Mononuclear cell (primary cell): ENCODE measurements around the gene SLC31A1. TPM values are rescaled to one million over a fixed set of nuclear protein-coding genes. Genes with fewer than 3 reads are reported as not detected.
"Not testable (repeated sequence)": the region's sequence is repeated elsewhere in the genome, so short reads cannot be mapped to it uniquely, and the experiment has no call there.

Experiments used
- H3K27me3 ChIP-seq: 2 replicates; pipeline ENCODE4 v1.6.0; 2011; ENCODE audit warnings: low read length, control low read depth; ENCODE audit not compliant: insufficient read depth
- H3K4me1 ChIP-seq: 2 replicates; pipeline ENCODE4 v1.5.1; 2011; ENCODE audit warnings: mild to moderate bottlenecking, low read length, control low read depth; ENCODE audit not compliant: insufficient read depth
- H3K4me3 ChIP-seq: 2 replicates; pipeline ENCODE4 v1.5.1; 2011; ENCODE audit warnings: mild to moderate bottlenecking, low read length, moderate library complexity
- H3K9me3 ChIP-seq: 2 replicates; pipeline ENCODE4 v1.5.1; 2011; ENCODE audit warnings: low read depth, mild to moderate bottlenecking, control low read depth, low read length
- total RNA-seq: library from RNA; depleted of rRNA; stranded (reverse); fragments of >200 nt; gene quantifications from one replicate; pipeline ENCODE4 v1.2.3, GENCODE V29; 2012

SLC31A1 gene
- total RNA-seq, 1 donor: 8.0 TPM

GRCh38 chr9:113205861-113206260, 15.5 kb upstream of the SLC31A1 start:
- H3K9me3 ChIP-seq: no peaks in the 10 kb centered on the region
- H3K4me1 ChIP-seq: peaks cover 10% of the 10 kb centered on the region
- H3K4me3 ChIP-seq: no peak overlapping the region
- H3K27me3 ChIP-seq: no peaks in the 10 kb centered on the region

GRCh38 chr9:113210815-113211214, 10.5 kb upstream of the SLC31A1 start:
- Histone ChIP-seq H3K27me3 (no peaks in the 10 kb centered on the region), H3K9me3 (no peaks in the 10 kb centered on the region), H3K4me1 (peaks cover 14% of the 10 kb centered on the region), H3K4me3 (no peak overlapping the region)

- H3K27me3 ChIP-seq: no peaks in the 10 kb centered on the region
- H3K9me3 ChIP-seq: no peaks in the 10 kb centered on the region
- no peak overlapping the region for H3K4me3 ChIP-seq
- H3K4me1 ChIP-seq: peaks cover 23% of the 10 kb centered on the region
Observed at GRCh38 chr9:113215132-113215531, 6.2 kb upstream of the SLC31A1 start.

GRCh38 chr9:113216406-113216805, 4.9 kb upstream of the SLC31A1 start:
- H3K4me1 ChIP-seq: peaks cover 31% of the 10 kb centered on the region
- no peaks in the 10 kb centered on the region for H3K9me3 ChIP-seq
- no peaks in the 10 kb centered on the region for H3K27me3 ChIP-seq
- no peak overlapping the region for H3K4me3 ChIP-seq

DNA sequence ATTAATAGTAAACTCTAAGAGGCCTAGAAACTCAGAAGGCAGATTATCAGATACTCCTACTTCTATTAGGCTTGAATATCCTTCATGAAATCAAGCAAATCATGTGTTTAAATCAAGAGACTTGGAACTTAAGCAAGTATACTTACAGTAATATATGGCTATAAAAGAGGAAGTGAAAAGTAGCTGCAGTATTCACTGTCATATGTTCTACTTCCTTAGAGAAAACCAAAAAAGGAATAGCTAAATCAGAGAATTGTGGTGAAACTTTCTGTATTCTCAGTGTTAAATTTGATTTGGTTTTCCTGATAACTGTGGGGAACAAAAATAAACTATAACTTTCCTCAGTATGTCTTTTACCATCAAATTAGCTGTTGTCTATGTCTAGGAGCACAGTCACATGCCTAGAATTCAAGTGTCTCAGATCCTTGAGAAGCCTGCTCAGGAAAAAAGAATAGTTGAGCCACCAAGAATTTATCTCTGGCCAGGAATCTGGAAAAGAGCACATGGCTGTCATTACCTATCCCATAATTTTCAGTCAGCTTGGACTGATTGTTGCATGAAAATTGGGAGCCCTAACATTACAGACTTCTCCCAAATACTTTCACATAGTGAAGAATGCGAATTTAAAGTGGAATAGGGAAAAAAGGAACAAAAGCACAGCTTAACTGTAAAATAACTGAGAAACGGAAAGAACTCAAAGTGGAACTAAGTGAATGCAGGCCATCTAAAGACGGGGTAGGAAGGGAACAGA, 2.0 kb upstream of the SLC31A1 start:
- no peaks in the 10 kb centered on the region for H3K27me3 ChIP-seq
- peak overlapping the region; percentile 92 for H3K4me3 ChIP-seq
- H3K9me3 ChIP-seq: no peaks in the 10 kb centered on the region
- H3K4me1 ChIP-seq: peaks cover 50% of the 10 kb centered on the region

DNA sequence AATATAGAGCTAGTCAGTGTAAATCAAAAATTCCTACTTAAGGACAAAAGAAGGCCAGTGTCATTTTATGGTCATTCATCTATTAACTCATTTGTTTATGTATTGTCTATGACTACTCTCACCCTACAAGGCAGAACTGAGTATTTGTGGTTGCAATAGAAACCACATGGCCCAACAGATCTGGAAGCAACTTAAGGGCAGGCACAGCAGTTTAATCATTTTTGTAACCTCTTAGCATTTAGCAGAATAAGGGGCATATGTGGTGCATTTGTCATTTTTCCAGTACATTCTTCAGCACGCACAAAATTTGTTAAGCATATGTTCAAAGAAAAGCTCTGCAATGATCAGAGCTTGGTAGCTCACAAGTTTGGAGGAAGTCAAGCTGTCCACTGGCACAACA, 1.4 kb upstream of the SLC31A1 start:
- Histone ChIP-seq H3K27me3 (no peaks in the 10 kb centered on the region), H3K4me3 (peak overlapping the region; percentile 92), H3K4me1 (peaks cover 50% of the 10 kb centered on the region), H3K9me3 (no peaks in the 10 kb centered on the region)

DNA sequence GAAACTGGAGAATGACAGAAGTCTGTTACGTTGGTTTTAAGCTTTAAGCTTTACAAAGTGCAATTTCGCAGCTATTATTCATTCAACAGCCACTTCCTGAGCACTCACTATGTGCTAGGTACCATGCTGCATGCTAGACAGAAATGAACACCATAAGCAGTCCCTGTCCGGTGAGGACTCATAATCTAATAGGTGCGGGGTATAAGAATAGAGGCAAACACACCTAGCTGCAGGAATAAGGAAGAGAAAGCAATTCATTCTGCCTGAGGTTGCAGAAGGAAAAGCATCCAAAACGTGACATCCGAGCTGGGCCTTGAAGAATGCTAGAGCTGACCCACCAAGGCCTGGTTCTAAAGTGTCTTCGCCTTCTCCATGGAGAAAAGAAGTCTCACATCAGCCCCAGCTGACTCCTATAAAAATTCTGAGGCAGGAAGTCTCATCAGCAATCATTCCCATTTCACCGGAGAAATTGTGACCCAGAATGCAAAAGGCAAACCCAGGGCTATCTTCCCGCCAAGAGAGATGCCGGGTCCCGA, 809 bp upstream of the SLC31A1 start:
- Histone ChIP-seq H3K27me3 (no peaks in the 10 kb centered on the region), H3K4me1 (peaks cover 49% of the 10 kb centered on the region), H3K9me3 (no peaks in the 10 kb centered on the region), H3K4me3 (peak overlapping the region; percentile 92)

DNA sequence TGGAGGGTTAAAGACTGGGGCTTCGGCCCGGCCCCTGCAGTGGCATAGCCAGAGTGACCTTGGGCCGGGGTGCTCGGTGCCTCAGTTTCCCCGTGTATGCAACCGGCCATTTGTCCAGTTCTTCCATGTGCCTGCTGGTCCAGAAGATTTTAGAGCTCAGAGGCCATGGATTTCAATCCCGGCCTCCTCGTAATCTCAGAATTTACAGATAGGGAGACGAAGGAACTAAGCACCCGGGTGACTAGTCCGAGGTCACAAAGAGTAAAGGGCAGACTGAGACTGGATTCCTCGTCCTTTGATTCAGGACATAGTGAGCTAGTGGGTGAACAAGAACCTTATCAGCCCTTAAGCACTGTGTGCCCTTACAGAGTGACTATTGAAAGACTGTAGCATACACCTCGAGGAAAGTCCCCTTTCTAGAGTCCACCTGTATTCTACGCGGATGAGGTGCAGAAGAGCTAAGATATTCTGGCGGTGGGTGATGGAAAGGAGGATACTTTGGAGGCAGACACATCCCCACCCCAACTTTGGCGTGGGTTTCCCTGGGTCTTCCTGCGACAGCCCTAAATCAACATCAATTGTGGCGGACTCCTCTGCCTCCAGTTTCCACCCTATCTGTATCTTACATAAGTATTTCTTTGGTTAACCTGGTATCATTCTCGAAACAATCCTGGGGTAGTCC, 597 bp downstream of the SLC31A1 start:
- Histone ChIP-seq H3K4me1 (peaks cover 45% of the 10 kb centered on the region), H3K9me3 (no peaks in the 10 kb centered on the region), H3K4me3 (peak overlapping the region; percentile 92), H3K27me3 (no peaks in the 10 kb centered on the region)

DNA sequence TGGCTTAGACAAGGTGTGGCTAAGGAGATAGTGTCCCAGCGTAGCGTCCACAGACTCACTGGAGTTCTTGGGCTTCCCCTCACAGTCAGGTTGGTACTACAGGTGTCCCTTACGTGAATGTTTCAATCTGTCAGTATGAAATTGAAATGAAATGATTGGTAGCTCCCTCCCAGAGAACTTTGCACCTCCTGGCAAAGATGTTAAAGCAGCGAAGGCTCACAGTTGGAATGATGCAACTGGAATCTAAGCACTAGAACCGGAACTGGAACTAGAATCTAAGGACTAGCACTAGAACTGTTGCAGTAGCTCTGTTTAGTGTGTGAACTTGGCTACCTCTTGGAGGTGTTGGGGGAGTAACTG, 1.1 kb downstream of the SLC31A1 start:
- H3K4me3 ChIP-seq: peak overlapping the region; percentile 92
- H3K27me3 ChIP-seq: no peaks in the 10 kb centered on the region
- H3K4me1 ChIP-seq: peaks cover 48% of the 10 kb centered on the region
- H3K9me3 ChIP-seq: no peaks in the 10 kb centered on the region

- no peak overlapping the region for H3K4me3 ChIP-seq
- no peaks in the 10 kb centered on the region for H3K27me3 ChIP-seq
- no peaks in the 10 kb centered on the region for H3K9me3 ChIP-seq
- peaks cover 41% of the 10 kb centered on the region for H3K4me1 ChIP-seq
Observed at GRCh38 chr9:113223963-113224362, 2.6 kb downstream of the SLC31A1 start.

DNA sequence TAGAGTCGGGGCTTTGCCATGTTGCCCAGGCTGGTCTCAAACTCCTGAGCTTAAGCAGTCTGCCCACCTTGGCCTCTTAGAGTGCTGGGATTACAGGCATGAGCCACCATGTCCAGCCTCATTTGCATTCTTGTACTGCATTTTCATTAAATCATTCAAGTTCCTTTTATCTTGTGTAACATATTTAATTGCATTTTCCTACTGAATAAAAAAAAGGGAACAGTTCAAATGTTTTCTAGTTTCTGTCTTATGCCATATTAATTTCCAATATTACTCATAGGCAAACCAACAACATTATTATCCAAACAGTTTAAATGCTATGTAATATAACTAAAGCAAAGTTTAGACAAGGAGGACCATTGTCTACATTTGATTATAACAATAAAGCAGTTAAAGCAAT, 6.1 kb downstream of the SLC31A1 start:
- Histone ChIP-seq H3K4me3 (no peak overlapping the region), H3K27me3 (no peaks in the 10 kb centered on the region), H3K9me3 (no peaks in the 10 kb centered on the region), H3K4me1 (peaks cover 19% of the 10 kb centered on the region)

- no peak overlapping the region for H3K4me3 ChIP-seq
- no peaks in the 10 kb centered on the region for H3K9me3 ChIP-seq
- H3K27me3 ChIP-seq: no peaks in the 10 kb centered on the region
- peaks cover 17% of the 10 kb centered on the region for H3K4me1 ChIP-seq
Observed at GRCh38 chr9:113228130-113228665, 6.9 kb downstream of the SLC31A1 start.

DNA sequence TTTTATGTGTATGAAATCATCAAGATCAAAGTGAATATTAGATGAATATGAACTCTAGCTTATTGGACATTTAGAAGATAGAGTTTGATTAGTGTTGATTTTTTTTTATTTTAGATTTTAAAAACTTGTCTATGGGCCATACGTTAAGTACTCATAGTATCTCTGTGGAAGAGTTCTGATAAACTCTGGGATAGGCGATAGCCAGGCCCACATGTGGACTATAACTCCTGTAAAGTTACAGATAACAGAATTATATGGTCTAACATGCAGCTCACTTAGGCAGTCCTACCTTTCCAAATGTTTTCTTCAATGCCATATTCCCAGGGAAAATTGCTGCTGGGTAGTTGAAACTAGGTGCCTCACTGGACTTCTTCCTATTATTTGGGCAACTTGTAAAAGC, 10.4 kb downstream of the SLC31A1 start:
- Histone ChIP-seq H3K9me3 (no peaks in the 10 kb centered on the region), H3K4me1 (peaks cover 35% of the 10 kb centered on the region), H3K27me3 (no peaks in the 10 kb centered on the region), H3K4me3 (no peak overlapping the region)

- H3K4me1 ChIP-seq: peaks cover 29% of the 10 kb centered on the region
- not testable (repeated sequence) for H3K27me3 ChIP-seq, H3K9me3 ChIP-seq, H3K4me3 ChIP-seq
Observed at GRCh38 chr9:113235701-113236255, 14.4 kb downstream of the SLC31A1 start.

- H3K4me3 ChIP-seq: no peak overlapping the region
- H3K27me3 ChIP-seq: no peaks in the 10 kb centered on the region
- no peaks in the 10 kb centered on the region for H3K9me3 ChIP-seq
- peaks cover 29% of the 10 kb centered on the region for H3K4me1 ChIP-seq
Observed at GRCh38 chr9:113237026-113237425, 15.7 kb downstream of the SLC31A1 start.
